ENCODE results near the gene SLFN14.
"Not testable (repeated sequence)": the region's sequence is repeated elsewhere in the genome, so short reads cannot be mapped to it uniquely, and the experiment has no call there.

The SLFN14 gene

DNA sequence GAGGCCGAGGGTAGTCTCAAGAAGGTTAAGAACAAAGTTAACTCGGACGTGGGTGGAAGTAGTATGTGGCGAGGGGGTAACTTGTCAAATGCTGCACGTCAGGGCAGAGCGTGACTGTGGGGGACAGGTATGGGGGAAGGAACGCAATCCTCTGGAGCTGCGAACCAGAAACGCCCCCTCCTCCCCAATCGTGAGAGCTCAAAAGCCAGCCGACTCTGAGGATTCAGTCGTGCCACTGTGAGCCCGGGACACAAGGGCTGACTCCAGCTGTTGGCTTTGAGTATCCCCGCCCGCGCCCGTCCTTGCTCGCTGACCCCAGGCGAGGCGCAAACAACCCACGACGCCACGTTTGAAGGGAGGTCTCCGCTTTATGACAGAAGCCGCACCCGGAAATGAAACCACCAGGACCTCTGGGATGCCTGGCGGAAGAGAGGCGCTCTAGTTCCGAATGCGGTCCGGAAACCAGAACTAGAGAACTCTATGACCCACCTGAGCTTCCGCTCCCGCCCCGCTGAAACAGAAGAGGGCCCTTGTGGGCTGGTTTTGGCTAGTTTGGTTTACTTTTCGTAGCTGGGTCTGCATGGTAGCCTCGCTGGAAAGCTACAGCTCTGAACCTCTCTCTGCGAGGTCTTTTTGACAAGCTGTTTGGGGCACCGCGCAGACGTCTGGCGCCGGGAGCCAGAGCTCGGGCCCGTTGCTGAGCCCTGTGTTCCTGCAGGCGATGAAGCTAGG lies 17.7 kb upstream of the SLFN14 start, which contains the start of gene PEX12:
Gene PEX12 (minus strand): TSS at position 375 of the 732 bp plus-strand sequence. CDS start 550 bp downstream, outside the sequence.
- DNase-seq (ENCODE audit: low spot score) = peak; percentile 79
- TF ChIP-seq, protein P1, sequence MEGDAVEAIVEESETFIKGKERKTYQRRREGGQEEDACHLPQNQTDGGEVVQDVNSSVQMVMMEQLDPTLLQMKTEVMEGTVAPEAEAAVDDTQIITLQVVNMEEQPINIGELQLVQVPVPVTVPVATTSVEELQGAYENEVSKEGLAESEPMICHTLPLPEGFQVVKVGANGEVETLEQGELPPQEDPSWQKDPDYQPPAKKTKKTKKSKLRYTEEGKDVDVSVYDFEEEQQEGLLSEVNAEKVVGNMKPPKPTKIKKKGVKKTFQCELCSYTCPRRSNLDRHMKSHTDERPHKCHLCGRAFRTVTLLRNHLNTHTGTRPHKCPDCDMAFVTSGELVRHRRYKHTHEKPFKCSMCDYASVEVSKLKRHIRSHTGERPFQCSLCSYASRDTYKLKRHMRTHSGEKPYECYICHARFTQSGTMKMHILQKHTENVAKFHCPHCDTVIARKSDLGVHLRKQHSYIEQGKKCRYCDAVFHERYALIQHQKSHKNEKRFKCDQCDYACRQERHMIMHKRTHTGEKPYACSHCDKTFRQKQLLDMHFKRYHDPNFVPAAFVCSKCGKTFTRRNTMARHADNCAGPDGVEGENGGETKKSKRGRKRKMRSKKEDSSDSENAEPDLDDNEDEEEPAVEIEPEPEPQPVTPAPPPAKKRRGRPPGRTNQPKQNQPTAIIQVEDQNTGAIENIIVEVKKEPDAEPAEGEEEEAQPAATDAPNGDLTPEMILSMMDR (IDR thresholded peaks at IDR 0.05; ENCODE audit: extremely low read depth, missing control alignments) = no peak

DNA sequence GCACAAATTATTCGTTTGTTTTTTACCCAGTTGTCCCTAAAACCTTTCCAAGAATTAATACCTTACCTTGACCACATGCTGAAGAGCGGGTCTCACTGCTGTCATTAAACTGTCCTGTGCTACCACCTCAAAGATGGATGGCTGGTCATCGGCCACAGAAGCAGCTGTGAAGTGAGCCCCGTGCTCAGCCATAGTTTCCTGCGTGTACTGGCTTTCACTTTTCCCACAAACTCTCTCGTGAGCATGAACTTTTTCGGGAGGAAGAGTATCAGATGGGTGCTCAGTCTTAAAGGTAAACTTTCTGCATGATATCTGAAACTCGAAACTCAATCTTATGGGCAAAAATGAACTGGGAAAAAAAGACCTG lies 17.2 kb upstream of the SLFN14 start:
- no peak for DNase-seq (ENCODE audit: low spot score)
- TF ChIP-seq, protein P1 (IDR thresholded peaks at IDR 0.05; ENCODE audit: extremely low read depth, missing control alignments) = no peak

DNA sequence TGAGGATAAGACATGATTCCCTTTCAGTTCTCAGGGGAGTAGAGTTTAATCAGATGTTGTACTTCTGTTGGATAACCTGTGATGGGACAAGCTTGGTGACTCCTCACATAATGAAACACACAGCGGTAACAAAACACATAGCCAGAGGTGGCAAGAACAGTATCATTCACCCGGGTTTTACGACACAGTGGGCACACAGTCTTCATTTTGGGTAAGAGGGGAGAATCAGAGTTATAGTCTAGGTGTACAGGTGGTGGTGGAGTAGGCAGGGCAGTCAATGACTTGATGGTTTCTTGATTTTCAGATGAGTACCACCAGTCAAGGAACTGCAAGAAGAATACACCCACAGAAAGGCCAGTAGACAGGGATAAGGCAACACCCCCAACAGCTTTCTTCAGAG lies 15.1 kb upstream of the SLFN14 start:
- TF ChIP-seq, protein P1 (IDR thresholded peaks at IDR 0.05; ENCODE audit: extremely low read depth, missing control alignments) = no peak
- no peak for DNase-seq (ENCODE audit: low spot score)

DNA sequence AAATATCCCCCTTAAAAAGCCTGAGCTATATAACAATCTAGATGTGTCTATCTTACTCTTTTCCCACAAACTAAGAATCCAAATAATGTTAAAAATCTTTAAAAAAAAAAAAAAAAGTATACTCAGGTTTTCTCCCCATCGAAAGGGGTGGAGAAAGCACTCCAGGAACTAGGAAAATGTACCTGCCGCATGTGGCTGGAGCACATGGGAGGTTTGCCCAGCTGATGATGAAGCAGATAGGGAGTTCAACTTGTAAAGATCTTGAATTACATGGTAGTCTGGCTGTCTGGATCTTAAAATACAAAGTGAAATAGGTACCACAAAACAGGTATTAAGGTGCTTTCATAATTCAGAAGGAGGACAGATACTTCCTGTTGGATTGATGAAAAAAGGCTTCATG lies 8.8 kb upstream of the SLFN14 start:
- DNase-seq (ENCODE audit: low spot score) = no peak
- TF ChIP-seq, protein P1 (IDR thresholded peaks at IDR 0.05; ENCODE audit: extremely low read depth, missing control alignments) = no peak

DNA sequence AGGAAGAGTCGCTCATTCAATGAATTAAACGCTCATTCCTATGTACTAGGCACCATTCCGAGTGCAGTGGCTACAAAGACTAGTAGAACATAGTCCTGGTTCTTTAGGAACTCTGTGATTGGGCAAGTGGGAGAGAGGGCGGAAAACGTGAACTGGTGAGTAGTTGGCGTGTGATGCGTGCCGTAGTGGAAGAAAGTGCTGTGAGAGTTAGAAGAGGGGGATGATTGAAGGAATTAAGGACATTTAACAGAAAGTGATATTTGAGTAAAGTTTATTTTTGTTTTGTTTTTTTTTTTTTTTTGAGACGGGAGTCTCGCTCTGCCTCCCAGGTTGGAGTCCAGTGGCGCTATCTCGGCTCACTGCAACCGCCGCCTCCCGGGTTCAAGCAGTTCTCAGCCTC lies 7.9 kb upstream of the SLFN14 start:
- TF ChIP-seq, protein P1 (IDR thresholded peaks at IDR 0.05; ENCODE audit: extremely low read depth, missing control alignments) = no peak
- no peak for DNase-seq (ENCODE audit: low spot score)

DNA sequence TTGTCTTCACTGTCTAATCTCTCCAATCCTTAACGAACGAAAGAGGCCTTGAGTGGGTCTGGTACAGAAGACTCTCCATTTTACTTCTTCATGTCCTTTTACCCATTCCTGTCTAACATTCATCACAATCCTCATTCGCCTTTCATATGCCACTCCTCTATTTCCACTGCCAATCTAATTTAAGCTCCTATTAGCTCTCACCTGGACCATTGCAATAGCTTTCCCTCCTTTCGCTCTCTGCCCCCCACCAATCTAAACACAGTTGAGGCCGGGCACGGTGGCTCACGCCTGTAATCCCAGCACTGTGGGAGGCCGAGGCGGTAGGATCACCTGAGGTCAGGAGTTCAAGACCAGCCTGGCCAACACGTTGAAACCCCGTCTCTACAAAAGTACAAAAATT lies 6.3 kb upstream of the SLFN14 start:
- TF ChIP-seq, protein P1 (IDR thresholded peaks at IDR 0.05; ENCODE audit: extremely low read depth, missing control alignments) = no peak

DNA sequence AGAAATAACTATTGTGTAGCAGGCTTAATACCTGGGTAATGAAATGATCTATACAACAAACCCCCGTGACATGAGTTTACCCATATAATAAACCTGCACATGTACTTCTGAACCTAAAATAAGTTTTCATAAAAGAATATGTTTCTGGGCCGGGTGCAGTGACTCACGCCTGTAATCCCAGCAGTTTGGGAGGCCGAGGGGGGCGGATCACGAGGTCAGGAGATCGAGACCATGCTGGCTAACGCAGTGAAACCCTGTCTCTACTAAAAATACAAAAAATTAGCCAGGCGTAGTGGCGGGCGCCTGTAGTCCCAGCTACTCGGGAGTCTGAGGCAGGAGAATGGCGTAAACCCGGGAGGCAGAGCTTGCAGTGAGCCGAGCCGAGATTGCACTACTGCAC lies 2.6 kb upstream of the SLFN14 start:
- not testable (repeated sequence) for DNase-seq (ENCODE audit: low spot score)

More for the DNA sequence above, 6.3 kb upstream of the SLFN14 start:
- DNase-seq (ENCODE audit: low spot score) = no peak
